GM21528 (cell line): ENCODE results near the gene FRMD3.

ENCODE experiments used
- ATAC-seq: cut with Tn5 transposase; IDR thresholded peaks from one replicate; pipeline ENCODE4 v1.9.1; 2021; ENCODE audit warnings: mild to moderate bottlenecking, moderate library complexity; ENCODE audit not compliant: unreplicated experiment, low FRiP score

The FRMD3 gene

DNA sequence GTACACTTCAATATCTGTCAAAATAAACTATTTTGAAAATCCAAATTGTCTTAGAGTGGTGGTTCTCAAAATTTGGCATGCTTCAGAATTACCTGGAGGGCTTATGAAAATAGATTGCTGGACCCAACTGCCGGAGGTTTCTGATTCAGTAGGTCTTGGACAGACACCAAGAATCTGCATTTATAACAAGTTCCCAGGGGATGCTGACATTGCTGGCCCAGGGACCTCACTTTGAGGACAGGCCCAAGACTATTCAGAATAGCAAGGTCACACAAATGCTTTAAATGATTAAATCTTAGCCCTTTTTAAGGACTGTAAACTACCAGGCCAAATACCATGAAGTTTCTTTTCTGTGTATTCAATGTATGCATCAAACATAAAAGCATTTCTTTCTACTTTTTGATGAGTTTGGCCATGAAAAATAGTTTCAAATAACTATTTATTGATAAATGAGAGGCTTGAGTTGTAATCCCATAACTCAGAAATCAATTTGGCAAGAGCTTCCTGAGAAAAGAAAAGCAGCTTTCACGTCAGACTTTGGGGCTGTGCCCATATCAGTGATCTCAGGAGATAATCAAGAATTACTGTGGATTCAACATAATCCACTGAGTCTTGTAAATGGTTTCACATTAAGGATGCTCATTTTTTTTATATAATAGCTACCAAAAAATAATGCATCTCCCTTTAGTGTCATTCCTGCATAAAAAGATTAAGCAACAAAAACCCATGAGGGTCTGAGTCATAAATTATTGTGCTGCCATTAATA, 191.4 kb downstream of the FRMD3 start:
- ATAC-seq: no peak

DNA sequence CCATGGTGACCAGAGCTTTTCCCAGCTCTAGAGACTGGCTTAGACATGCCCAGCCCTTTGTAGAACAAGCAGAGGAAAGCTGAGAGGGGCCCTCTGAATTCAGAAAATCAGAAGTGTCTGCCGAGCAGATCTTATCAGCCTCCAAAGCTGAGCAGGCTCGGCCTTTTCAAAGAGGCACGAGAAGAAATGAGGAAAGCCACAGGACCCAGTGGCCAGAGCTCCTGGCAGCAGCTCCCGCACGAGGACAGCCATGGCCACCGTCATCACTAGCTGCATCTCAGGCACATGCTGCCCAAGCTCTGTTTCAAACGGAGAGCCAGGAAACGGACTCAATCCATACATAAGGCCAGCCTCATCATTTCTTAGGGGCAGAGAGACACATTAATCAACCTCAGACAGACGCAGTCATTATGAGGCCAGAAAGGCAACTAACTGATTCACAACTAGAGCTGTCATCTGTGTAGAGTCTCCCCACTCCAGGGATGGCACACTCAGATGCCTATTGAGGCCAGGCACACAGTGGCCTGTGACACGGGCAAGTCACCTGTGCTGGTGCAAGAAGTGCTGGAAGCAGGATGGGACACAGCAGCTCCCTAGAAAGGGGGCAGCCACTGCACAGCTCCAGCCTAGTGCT, 194.7 kb downstream of the FRMD3 start:
- no peak for ATAC-seq

DNA sequence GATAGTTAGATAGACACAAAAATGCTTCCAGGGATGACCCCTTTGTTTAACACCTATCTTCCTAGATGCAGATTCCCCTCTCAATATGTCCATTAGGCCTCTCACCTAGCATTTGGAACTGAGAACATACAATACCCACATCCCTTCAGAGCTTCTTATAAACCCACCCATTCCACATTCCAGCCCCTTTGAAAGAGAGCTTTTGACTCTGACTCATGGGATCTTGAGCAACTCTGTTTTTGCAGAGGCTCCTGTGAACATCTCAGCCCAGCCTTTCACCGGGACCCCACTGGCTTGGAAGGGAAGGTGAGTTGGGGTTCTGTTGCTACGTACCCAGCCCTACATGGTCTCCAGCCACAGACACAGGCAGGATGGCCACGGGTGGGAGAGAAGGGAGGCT, 195.5 kb downstream of the FRMD3 start:
- ATAC-seq: no peak

GRCh38 chr9:83342006-83342405, 196.2 kb downstream of the FRMD3 start:
- no peak for ATAC-seq

DNA sequence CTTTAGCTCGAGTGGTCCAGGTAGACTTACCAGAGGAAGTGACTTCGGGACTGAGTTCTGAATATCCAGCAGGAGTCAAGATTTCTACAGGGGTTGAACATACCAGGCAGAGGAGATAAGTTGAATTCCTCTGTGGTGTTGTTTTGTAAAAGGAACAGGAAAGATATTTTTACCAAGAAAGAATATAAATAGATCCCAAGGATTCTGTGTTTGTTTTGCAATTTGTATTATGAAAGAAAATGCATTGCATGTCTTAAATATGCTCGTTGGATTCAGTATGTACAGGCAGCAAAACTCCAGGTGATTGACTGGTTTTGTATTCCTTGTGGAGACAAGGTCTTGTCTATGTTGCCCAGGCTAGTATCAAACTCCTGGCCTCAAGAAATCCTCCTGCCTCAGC, 197.8 kb downstream of the FRMD3 start:
- no peak for ATAC-seq

DNA sequence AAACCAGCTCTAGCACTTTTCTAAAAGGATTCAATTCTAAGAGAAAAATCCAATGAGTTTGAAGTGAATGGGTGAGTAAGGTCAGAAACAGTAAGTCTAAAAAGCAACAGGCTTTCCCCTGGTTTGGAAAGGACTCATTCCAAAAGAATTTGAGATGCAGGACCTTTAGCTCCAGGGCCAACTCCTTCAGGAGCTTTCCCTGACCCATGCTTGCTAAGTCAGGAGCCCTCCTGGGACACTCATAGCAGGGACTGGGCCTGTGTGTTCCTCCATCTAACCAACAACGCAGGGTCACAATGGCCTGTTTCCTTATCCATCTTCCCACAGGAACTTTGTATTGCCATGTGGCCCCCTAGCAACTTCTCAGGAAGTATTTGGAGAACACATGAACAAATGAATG, 198.8 kb downstream of the FRMD3 start:
- no peak for ATAC-seq

- ATAC-seq: no peak
Observed at GRCh38 chr9:83336706-83337105, 201.5 kb downstream of the FRMD3 start.

GRCh38 chr9:83334320-83334719, 203.9 kb downstream of the FRMD3 start:
- peak; percentile 60 for ATAC-seq

GRCh38 chr9:83330207-83331196, 207.7 kb downstream of the FRMD3 start:
- no peak for ATAC-seq

GRCh38 chr9:83327750-83328622, 210.2 kb downstream of the FRMD3 start:
- ATAC-seq: no peak

DNA sequence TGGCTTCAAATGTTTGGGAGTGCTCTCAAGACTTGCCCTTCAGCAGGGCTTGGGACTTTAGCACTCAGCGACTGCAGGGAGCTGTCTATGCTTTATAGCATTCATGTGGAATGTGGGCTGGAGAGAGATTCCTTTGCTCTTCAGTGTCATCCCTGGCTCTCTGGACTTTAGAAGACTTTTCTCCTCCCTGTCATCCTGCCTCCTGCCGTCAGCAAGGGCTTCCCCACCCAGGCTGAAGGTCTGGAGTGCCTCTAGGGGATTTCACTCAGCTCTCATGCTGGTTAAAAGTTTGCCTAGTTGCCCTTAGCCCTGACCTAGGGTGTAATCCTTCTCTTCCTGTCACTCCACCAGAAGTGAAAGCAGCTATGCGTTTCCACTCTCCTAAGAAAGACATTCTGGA, 210.9 kb downstream of the FRMD3 start:
- ATAC-seq: no peak

- ATAC-seq: no peak
Observed at GRCh38 chr9:83323148-83323547, 215.1 kb downstream of the FRMD3 start.

GRCh38 chr9:83322438-83322837, 215.8 kb downstream of the FRMD3 start:
- no peak for ATAC-seq

GRCh38 chr9:83317244-83317643, 221.0 kb downstream of the FRMD3 start:
- no peak for ATAC-seq

GRCh38 chr9:83315649-83316048, 222.6 kb downstream of the FRMD3 start:
- ATAC-seq: no peak

DNA sequence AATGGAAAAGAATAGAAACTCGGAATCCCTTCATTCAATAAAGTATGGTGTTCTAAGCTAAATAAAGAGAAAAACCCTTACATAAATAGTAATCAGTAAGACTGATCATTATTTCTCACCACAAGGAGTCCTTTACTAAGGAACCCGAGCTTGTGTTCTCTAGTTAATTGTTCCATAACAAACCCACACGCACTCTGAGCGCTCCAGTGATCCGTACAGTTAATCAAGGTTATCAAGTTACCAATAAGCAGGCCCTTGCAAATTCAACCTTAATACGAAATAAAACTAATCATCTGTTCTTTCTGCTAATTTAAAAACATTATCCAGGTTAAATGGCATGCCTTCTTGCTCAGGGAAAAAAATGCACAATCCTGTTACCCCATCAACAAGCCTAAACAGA, 224.4 kb downstream of the FRMD3 start:
- ATAC-seq: no peak

GRCh38 chr9:83312537-83312936, 225.7 kb downstream of the FRMD3 start:
- no peak for ATAC-seq

DNA sequence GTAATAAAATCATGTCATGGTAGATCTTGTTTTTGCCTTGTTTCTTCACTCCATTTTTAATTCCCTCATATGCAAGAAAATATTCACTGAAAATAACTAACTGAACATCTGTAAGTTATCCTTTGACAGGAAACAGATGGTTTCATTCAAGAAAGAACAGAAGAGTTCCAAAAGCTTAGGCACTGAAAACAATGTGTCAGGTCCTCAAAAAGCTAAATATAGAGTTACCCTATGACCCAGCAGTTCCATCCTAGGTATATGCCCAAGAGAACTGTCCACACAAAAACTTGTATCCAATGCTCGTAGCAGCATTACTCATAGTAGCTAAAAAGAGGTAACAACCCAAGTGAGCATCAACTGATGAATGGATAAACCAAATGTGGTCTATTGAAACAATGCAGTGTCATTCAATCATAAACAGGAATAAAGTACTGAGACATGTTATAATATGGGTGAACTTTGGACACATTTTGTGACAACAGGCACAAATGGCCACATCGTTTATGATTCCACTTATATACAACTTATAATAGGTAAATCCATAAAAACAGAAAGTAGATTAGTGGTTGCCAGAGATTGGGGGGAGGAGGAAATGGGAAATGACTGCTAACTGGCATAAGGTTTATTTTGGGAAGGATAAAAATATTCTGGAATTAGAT, 231.0 kb downstream of the FRMD3 start:
- no peak for ATAC-seq

GRCh38 chr9:83304686-83305085, 233.5 kb downstream of the FRMD3 start:
- ATAC-seq: no peak

GRCh38 chr9:83299571-83299970, 238.6 kb downstream of the FRMD3 start:
- ATAC-seq: no peak
